ENCODE measurements around the gene TNFRSF18.

DNA sequence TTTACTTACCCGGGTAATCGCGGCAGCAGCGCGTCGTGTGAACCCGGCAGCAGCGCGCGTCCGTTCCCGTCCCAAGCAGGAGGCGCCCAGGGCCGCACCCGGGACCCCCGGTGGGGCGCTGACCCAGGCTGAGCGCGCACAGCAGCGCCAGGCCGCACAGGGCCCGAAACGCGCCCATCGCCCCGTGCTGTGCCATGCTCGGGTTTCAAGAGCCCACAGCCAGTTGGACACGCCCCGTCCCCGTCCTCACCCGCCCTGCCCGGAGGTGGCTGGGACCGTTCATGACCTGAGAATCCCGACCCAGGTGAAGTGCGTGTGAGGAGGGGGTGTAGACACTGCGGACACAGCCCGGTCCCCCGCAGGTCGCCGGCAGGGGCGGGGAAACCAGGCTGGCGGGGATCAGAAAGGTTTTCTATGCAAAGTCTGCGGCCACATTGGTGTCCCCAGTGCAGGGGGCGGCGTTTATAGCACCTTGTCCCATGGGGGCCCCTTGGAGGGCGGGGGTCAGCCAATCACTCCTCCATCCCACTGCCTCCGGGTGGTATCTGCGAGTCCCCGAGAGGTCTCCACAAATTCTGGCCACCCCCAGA is at the start of gene TNFRSF18:
- no peak for TF ChIP-seq EZH2 (IDR thresholded peaks at IDR 0.05; ENCODE audit: low read depth, unreplicated experiment)
- TF ChIP-seq CREB1 (CRISPR knock-in tag; IDR thresholded peaks at IDR 0.05; ENCODE audit: low read depth): no peak
- no peak for TF ChIP-seq STAT1 (IDR thresholded peaks at IDR 0.05; ENCODE audit: unreplicated experiment)
- TF ChIP-seq, protein P1, sequence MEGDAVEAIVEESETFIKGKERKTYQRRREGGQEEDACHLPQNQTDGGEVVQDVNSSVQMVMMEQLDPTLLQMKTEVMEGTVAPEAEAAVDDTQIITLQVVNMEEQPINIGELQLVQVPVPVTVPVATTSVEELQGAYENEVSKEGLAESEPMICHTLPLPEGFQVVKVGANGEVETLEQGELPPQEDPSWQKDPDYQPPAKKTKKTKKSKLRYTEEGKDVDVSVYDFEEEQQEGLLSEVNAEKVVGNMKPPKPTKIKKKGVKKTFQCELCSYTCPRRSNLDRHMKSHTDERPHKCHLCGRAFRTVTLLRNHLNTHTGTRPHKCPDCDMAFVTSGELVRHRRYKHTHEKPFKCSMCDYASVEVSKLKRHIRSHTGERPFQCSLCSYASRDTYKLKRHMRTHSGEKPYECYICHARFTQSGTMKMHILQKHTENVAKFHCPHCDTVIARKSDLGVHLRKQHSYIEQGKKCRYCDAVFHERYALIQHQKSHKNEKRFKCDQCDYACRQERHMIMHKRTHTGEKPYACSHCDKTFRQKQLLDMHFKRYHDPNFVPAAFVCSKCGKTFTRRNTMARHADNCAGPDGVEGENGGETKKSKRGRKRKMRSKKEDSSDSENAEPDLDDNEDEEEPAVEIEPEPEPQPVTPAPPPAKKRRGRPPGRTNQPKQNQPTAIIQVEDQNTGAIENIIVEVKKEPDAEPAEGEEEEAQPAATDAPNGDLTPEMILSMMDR (conservative IDR thresholded peaks at IDR 0.05; ENCODE audit: low read depth in 2 of 2): no peak
- TF ChIP-seq JUNB (IDR thresholded peaks at IDR 0.05; ENCODE audit: unreplicated experiment): no peak
- no peak for TF ChIP-seq EZH2phosphoT487 (IDR thresholded peaks at IDR 0.05; ENCODE audit: unreplicated experiment)
